IPS-15b (cell line): ENCODE measurements around the gene LEMD2.

Experiments
- H3K27me3 ChIP-seq: one replicate; pipeline ENCODE4 v1.6.1; 2013; ENCODE audit warnings: low read length; ENCODE audit not compliant: control insufficient read depth, insufficient read depth
- H3K36me3 ChIP-seq: one replicate; pipeline ENCODE4 v1.6.1; 2013; ENCODE audit warnings: low read length; ENCODE audit not compliant: control insufficient read depth, insufficient read depth
- H3K4me1 ChIP-seq: one replicate; pipeline ENCODE4 v1.6.1; 2013; ENCODE audit warnings: mild to moderate bottlenecking, low read length; ENCODE audit not compliant: control insufficient read depth, insufficient read depth
- H3K4me3 ChIP-seq: one replicate; pipeline ENCODE4 v1.5.1; 2013; ENCODE audit warnings: low read depth, low read length
- H3K9ac ChIP-seq: one replicate; pipeline ENCODE4 v1.6.1; 2013; ENCODE audit warnings: low read depth, mild to moderate bottlenecking, low read length
- H3K9me3 ChIP-seq: one replicate; pipeline ENCODE4 v1.6.1; 2013; ENCODE audit warnings: mild to moderate bottlenecking, low read length; ENCODE audit not compliant: control insufficient read depth, insufficient read depth

Gene LEMD2

GRCh38 chr6:33768644-33769120, 20.2 kb downstream of the LEMD2 start:
- Histone ChIP-seq H3K9ac (no peak overlapping the region), H3K36me3 (peaks cover 15% of the 10 kb centered on the region), H3K27me3 (no peaks in the 10 kb centered on the region), H3K4me1 (peaks cover 18% of the 10 kb centered on the region), H3K4me3 (no peak overlapping the region), H3K9me3 (no peaks in the 10 kb centered on the region)

- no peak overlapping the region for H3K9ac ChIP-seq
- H3K4me3 ChIP-seq = no peak overlapping the region
- H3K36me3 ChIP-seq = peaks cover under 1% of the 10 kb centered on the region
- no peaks in the 10 kb centered on the region for H3K27me3 ChIP-seq
- no peaks in the 10 kb centered on the region for H3K9me3 ChIP-seq
- peaks cover 18% of the 10 kb centered on the region for H3K4me1 ChIP-seq
Measured at GRCh38 chr6:33766921-33767907, 21.7 kb downstream of the LEMD2 start.

- H3K9me3 ChIP-seq = no peaks in the 10 kb centered on the region
- peaks cover 8% of the 10 kb centered on the region for H3K4me1 ChIP-seq
- no peaks in the 10 kb centered on the region for H3K27me3 ChIP-seq
Measured at GRCh38 chr6:33765368-33765767, 23.6 kb downstream of the LEMD2 start.

GRCh38 chr6:33764036-33764435, 24.9 kb downstream of the LEMD2 start:
- H3K36me3 ChIP-seq = no peaks in the 10 kb centered on the region
- no peak overlapping the region for H3K4me3 ChIP-seq
- no peaks in the 10 kb centered on the region for H3K4me1 ChIP-seq
- no peaks in the 10 kb centered on the region for H3K27me3 ChIP-seq
- no peak overlapping the region for H3K9ac ChIP-seq
- no peaks in the 10 kb centered on the region for H3K9me3 ChIP-seq

More at GRCh38 chr6:33765368-33765767, 23.6 kb downstream of the LEMD2 start:
- Histone ChIP-seq H3K4me3 (no peak overlapping the region), H3K9ac (no peak overlapping the region), H3K36me3 (no peaks in the 10 kb centered on the region)

GRCh38 chr6:33763483-33763882, 25.4 kb downstream of the LEMD2 start:
- H3K36me3 ChIP-seq = no peaks in the 10 kb centered on the region
- H3K9me3 ChIP-seq = no peaks in the 10 kb centered on the region
- no peaks in the 10 kb centered on the region for H3K4me1 ChIP-seq
- no peak overlapping the region for H3K9ac ChIP-seq
- H3K4me3 ChIP-seq = no peak overlapping the region
- H3K27me3 ChIP-seq = no peaks in the 10 kb centered on the region

- no peaks in the 10 kb centered on the region for H3K9me3 ChIP-seq
- no peaks in the 10 kb centered on the region for H3K4me1 ChIP-seq
- no peak overlapping the region for H3K4me3 ChIP-seq
- no peaks in the 10 kb centered on the region for H3K36me3 ChIP-seq
- H3K27me3 ChIP-seq = no peaks in the 10 kb centered on the region
- H3K9ac ChIP-seq = no peak overlapping the region
Measured at GRCh38 chr6:33762713-33763112, 26.2 kb downstream of the LEMD2 start.

- Histone ChIP-seq H3K9ac (no peak overlapping the region), H3K4me1 (no peaks in the 10 kb centered on the region), H3K4me3 (no peak overlapping the region), H3K27me3 (no peaks in the 10 kb centered on the region), H3K9me3 (no peaks in the 10 kb centered on the region), H3K36me3 (no peaks in the 10 kb centered on the region)
Measured at GRCh38 chr6:33761922-33762629, 26.9 kb downstream of the LEMD2 start.

- Histone ChIP-seq H3K4me1 (no peaks in the 10 kb centered on the region), H3K4me3 (no peak overlapping the region), H3K9ac (no peak overlapping the region), H3K36me3 (no peaks in the 10 kb centered on the region), H3K27me3 (no peaks in the 10 kb centered on the region), H3K9me3 (no peaks in the 10 kb centered on the region)
Measured at GRCh38 chr6:33761581-33761921, 27.4 kb downstream of the LEMD2 start.

GRCh38 chr6:33759887-33760629, 28.9 kb downstream of the LEMD2 start:
- H3K4me3 ChIP-seq = no peak overlapping the region
- H3K27me3 ChIP-seq = no peaks in the 10 kb centered on the region
- no peaks in the 10 kb centered on the region for H3K9me3 ChIP-seq
- H3K36me3 ChIP-seq = no peaks in the 10 kb centered on the region
- H3K4me1 ChIP-seq = no peaks in the 10 kb centered on the region
- H3K9ac ChIP-seq = no peak overlapping the region

- Histone ChIP-seq H3K9ac (no peak overlapping the region), H3K9me3 (no peaks in the 10 kb centered on the region), H3K4me1 (no peaks in the 10 kb centered on the region), H3K36me3 (no peaks in the 10 kb centered on the region), H3K27me3 (no peaks in the 10 kb centered on the region), H3K4me3 (no peak overlapping the region)
Measured at GRCh38 chr6:33758815-33759216, 30.1 kb downstream of the LEMD2 start.

- Histone ChIP-seq H3K4me3 (no peak overlapping the region), H3K9ac (no peak overlapping the region), H3K4me1 (no peaks in the 10 kb centered on the region), H3K27me3 (no peaks in the 10 kb centered on the region), H3K9me3 (no peaks in the 10 kb centered on the region), H3K36me3 (no peaks in the 10 kb centered on the region)
Measured at GRCh38 chr6:33757906-33758305, 31.0 kb downstream of the LEMD2 start.
